SJSA1 (cell line): ENCODE results near the gene TPH1. TPM values are rescaled to one million over a fixed set of nuclear protein-coding genes. Genes with fewer than 3 reads are reported as not detected.
A peak's percentile ranks its signal among the peaks of the same experiment; 100 is the strongest.

ENCODE experiments used
- DNase-seq, 2 experiments: peaks; one replicate each; pipeline ENCODE4 v3.0.0-alpha.2; 2015 to 2020; ENCODE audit warnings: low spot score in 2 of 2, low read depth in 1 of 2
- H3K27ac ChIP-seq: fragments of 250-450 bp; sonication (Bioruptor Pico); 2 replicates; pipeline ENCODE4 v1.5.1; 2020; ENCODE audit warnings: mild to moderate bottlenecking, moderate library complexity
- H3K27me3 ChIP-seq: fragments of 250-450 bp; sonication (Bioruptor Pico); replicated peaks from 2 replicates; pipeline ENCODE4 v1.5.1; 2020; ENCODE audit warnings: mild to moderate bottlenecking, moderate library complexity
- H3K36me3 ChIP-seq: fragments of 250-450 bp; sonication (Bioruptor Pico); 2 replicates; pipeline ENCODE4 v1.5.1; 2020; ENCODE audit warnings: mild to moderate bottlenecking
- H3K4me1 ChIP-seq: fragments of 250-450 bp; sonication (Bioruptor Pico); replicated peaks from 2 replicates; pipeline ENCODE4 v1.6.1; 2021; ENCODE audit warnings: mild to moderate bottlenecking
- H3K4me3 ChIP-seq: fragments of 250-450 bp; sonication (Bioruptor Pico); 2 replicates; pipeline ENCODE4 v1.5.1; 2020; ENCODE audit warnings: mild to moderate bottlenecking
- H3K9me3 ChIP-seq: fragments of 250-450 bp; sonication (Bioruptor Pico); replicated peaks from 2 replicates; pipeline ENCODE4 v1.5.1; 2020; ENCODE audit warnings: mild to moderate bottlenecking
- total RNA-seq: library from RNA; depleted of rRNA; stranded (reverse); fragments of >200 nt; shearing (Covaris generic); gene quantifications from 2 replicates; pipeline ENCODE4 v1.2.3, GENCODE V29; 2014; rRNA removed

The TPH1 gene
- total RNA-seq, result 0.03 TPM in 1 of 2 replicates, not detected in the other

DNA sequence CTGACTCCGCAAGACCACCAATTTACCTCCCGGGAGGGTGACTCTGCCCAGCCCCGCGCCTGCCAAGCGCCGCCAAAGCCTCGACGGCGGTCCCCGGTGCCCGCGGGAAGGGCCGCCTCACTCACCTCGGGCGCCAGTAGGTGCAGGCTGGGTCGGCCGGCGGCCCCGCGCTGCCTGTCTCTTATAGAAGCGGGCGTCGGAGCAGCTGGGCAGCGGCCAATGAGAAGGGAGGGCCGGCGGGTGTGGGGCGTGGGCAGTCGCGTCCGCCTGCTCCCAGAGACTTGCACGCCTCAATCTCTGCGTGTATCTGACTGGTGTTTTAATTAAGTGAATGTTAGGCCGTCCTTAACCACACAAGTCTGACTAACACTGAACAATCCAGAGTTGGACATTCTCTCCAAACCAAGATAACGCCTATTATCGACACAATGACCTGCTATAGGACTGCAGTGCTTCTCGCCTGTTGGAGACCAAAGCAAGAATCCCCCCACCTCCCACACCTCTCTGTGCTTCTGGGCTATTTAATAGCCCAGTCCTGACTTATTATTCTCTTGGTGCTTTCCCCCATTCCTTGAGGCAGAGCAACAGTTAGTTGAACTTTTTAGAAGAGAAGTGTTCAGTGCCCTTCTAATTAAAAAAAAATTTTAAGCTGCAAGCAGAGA is at the start of gene TPH1:
Gene TPH1 (minus strand): TSS at position 154 of the 662 bp plus-strand sequence. CDS start 5,507 bp downstream, outside the sequence.
- Histone ChIP-seq H3K36me3 (no peaks in the 10 kb centered on the region), H3K27me3 (peaks cover 81% of the 10 kb centered on the region), H3K4me3 (no peak within 1 kb of the TSS), H3K27ac (no peak within 1 kb of the TSS), H3K9me3 (no peaks in the 10 kb centered on the region), H3K4me1 (no peaks in the 10 kb centered on the region)
- DNase-seq, result no peak

DNA sequence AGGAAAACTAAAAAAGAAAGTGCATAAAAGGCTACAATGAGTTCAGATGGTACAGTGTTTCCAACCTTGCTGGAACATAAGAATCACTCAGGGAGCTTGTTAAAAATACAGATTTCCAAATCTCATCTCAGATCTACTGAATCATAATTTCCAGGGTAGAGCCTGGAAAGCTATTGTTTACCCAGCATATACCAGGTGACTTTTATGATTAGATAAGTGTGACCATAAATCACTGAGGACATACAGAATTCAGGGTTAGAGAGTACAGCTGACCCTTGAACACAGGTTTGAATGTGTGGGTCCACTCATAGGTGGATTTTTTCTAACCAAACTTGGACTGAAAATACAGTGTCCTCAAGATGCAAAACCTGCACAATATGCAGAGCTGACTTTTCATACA is 47.9 kb upstream of the TPH1 start:
- H3K4me1 ChIP-seq, result 0 out of 2 replicates have a peak, but pooled peaks cover 4% of the 10 kb centered on the region
- H3K27me3 ChIP-seq, result no peaks in the 10 kb centered on the region

DNA sequence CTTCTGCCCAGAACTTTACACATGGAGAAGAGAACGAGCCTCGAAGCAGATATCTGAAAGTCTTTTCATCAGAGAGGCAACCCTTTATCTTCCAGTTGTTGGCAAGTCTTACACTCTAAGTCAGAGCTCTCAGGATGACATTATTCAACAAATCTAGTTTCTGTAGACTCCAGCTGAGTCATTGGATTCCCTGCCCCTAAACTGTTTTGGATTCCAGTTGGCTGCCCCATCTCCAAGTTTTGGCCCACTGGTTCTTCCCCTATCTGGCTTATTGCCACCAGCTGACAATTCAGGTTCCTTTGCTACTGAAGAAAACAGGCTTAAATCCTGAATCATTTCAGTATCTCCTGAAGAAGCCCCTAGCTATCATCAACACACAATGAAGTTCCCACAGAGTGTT is 45.7 kb upstream of the TPH1 start:
- no peak for DNase-seq
- Histone ChIP-seq H3K36me3 (peaks cover 96% of the 10 kb centered on the region), H3K9me3 (no peaks in the 10 kb centered on the region), H3K4me1 (0 out of 2 replicates have a peak, but pooled peaks cover 4% of the 10 kb centered on the region), H3K27ac (no peak overlapping the region), H3K4me3 (no peak overlapping the region), H3K27me3 (no peaks in the 10 kb centered on the region)

More for the DNA sequence above, 47.9 kb upstream of the TPH1 start:
- peaks cover 79% of the 10 kb centered on the region for H3K36me3 ChIP-seq
- H3K4me3 ChIP-seq, result no peak overlapping the region
- no peak overlapping the region for H3K27ac ChIP-seq
- H3K9me3 ChIP-seq, result no peaks in the 10 kb centered on the region
- no peak for DNase-seq

DNA sequence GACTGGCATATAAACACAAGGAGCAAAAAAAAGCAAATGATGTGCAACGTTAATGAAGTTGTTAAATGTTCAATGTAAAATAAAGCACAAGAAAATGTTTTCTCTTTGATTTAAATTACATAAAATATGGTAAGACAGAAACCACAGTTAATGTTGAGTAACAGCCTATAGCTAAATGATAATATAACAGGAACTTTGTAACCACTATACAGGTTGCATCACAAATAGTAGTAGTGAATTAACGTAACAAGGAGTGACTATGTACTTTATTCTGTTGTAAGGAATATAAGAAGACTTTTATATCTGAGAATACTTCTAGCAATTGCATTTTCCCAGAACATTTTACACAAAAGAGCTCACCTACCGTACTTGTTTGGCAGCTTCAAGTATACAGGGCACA is 42.9 kb upstream of the TPH1 start:
- Histone ChIP-seq H3K4me3 (no peak overlapping the region), H3K9me3 (no peaks in the 10 kb centered on the region), H3K36me3 (peaks cover 84% of the 10 kb centered on the region)

DNA sequence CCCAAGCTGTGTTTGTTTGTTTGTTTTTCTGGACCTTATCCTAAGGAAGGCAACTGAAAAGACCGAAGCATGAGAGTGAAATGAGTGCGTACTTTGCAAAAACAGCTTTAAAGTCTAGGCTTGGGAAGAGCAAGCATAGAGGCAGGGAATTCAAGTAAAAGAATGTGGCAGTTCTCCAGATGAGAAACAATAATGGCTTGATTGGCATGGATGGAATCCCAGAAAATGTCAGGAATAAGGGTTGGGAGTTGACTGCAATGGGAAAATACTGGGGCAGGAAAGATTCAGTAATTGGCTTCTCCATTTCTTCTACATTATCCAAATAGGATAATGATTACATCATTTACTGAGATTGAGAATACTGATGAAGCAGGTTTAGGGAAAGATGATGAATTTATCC is 42.3 kb upstream of the TPH1 start:
- Histone ChIP-seq H3K9me3 (no peaks in the 10 kb centered on the region), H3K27me3 (no peaks in the 10 kb centered on the region), H3K36me3 (peaks cover 82% of the 10 kb centered on the region), H3K27ac (no peak overlapping the region), H3K4me3 (no peak overlapping the region), H3K4me1 (0 out of 2 replicates have a peak, but pooled peaks cover 4% of the 10 kb centered on the region)
- peak in 1 of 2 experiments; percentile 3 for DNase-seq

More for the DNA sequence above, 42.9 kb upstream of the TPH1 start:
- Histone ChIP-seq H3K27me3 (no peaks in the 10 kb centered on the region), H3K27ac (no peak overlapping the region), H3K4me1 (0 out of 2 replicates have a peak, but pooled peaks cover 4% of the 10 kb centered on the region)
- no peak for DNase-seq

DNA sequence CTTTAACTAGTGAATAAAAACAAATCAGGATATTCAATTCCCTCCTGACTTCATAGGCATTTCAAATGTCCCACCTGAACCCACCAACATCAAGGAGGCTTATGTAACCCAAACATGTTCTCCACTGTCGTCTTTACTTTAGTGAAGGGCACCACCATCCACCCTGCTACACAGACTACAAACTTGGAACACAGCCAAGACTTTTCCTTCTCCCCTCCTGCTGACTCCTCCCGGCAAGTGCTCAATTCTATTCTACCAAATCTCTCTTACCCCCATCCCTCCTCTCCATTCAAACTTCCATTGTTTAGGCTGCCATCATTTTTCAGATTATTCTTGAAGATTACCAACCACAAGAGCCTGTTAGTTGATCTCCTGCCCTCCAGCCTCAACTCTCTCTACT is 35.5 kb upstream of the TPH1 start:
- Histone ChIP-seq H3K27me3 (no peaks in the 10 kb centered on the region), H3K9me3 (no peaks in the 10 kb centered on the region), H3K27ac (no peak overlapping the region), H3K36me3 (peaks cover 49% of the 10 kb centered on the region), H3K4me1 (no peaks in the 10 kb centered on the region), H3K4me3 (no peak overlapping the region)
- no peak for DNase-seq

DNA sequence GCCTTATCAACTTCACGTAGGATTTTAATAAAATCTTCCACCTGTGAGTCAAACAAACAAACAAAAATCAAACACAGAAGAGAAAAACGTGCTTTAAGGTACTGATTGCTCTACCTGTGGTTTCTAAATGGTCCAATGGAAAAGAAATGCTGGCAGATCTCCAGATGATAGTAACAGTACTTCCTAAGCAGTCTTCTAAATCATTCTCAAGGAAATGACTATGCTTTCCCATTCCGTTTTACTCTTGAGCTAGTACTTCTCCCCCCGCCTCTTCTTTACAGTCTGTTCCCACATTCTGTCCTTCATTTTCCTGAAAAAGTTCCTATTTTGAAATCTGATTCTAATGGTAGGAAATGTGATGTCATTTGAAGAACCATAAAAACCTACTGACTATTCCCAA is 34.4 kb upstream of the TPH1 start:
- Histone ChIP-seq H3K4me3 (no peak overlapping the region), H3K9me3 (no peaks in the 10 kb centered on the region), H3K36me3 (peaks cover 39% of the 10 kb centered on the region), H3K4me1 (no peaks in the 10 kb centered on the region), H3K27me3 (no peaks in the 10 kb centered on the region), H3K27ac (no peak overlapping the region)
- DNase-seq, result no peak

DNA sequence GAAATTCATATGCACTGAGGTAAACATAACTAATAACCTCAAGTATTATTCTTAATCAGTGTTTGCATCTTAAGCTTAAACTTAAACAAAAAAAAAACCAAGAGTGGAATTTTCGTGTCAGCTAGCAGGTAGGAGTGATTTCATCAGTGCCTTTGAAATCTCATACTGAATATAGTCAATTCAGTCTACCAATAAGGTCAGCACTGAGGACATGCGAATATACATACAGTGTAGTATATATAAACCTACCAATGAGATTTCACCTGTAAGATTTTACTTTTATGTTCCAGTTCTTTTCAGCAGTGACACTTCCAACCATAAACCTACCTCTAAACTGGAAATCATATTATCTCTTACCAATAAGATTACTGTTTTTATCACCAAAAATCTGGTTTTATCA is 32.8 kb upstream of the TPH1 start:
- Histone ChIP-seq H3K27ac (no peak overlapping the region), H3K4me1 (no peaks in the 10 kb centered on the region), H3K36me3 (peaks cover 37% of the 10 kb centered on the region), H3K4me3 (no peak overlapping the region), H3K27me3 (no peaks in the 10 kb centered on the region), H3K9me3 (no peaks in the 10 kb centered on the region)
- no peak for DNase-seq

DNA sequence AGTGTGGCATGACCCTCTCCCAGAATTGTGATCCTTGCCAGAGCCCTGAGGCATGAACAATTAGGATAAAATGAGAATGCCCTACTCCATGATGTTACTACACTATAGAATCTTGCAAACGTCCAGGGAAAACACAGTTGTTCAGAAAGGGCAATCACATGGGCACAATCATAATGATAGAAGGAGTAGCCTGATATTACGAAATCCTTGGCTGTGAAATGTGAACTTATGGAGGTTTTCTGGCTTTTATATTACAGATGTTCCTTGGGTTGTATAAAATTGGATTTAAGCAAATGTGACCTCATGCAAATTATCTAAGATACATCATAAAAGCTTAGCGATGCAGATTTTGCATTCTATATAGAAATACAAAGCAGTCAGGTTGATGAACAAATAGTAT is 29.4 kb upstream of the TPH1 start:
- Histone ChIP-seq H3K4me3 (no peak overlapping the region), H3K9me3 (no peaks in the 10 kb centered on the region), H3K27me3 (no peaks in the 10 kb centered on the region; the same call in 1 of the 2 replicates), H3K36me3 (peaks cover 12% of the 10 kb centered on the region), H3K4me1 (no peaks in the 10 kb centered on the region), H3K27ac (no peak overlapping the region)
- no peak for DNase-seq

DNA sequence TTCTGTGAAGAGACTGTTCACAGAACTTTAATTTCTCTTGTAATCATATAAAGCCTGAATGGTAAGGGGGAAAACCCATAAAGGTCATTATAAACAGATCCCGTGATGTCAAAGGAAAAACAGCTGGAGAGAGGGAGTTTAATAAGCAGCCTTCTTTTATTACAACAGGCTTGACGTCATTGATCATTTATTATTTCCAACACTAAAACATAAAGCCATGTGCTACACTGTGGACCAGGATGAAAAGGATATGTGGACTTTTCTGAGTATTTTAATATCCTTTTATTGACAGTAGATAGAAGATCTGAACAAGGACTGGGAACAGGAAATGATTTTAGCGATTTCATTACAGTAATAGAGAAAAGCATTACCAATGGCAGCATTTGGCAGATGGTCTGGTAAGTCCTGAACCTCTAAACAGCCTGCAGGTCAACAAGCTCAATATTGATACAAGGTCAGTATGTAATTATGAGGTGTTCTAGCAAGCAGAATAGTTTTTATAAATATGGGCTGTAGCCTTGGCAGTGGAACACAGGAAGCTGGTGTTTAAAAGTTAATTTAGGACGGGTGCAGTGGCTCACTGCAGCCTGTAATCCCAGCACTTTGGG is 25.1 kb upstream of the TPH1 start:
- no peak for DNase-seq
- no peak overlapping the region for H3K4me3 ChIP-seq
- no peaks in the 10 kb centered on the region for H3K36me3 ChIP-seq
- H3K27ac ChIP-seq, result no peak overlapping the region
- H3K9me3 ChIP-seq, result no peaks in the 10 kb centered on the region
- H3K27me3 ChIP-seq, result peaks cover 5% of the 10 kb centered on the region
- H3K4me1 ChIP-seq, result no peaks in the 10 kb centered on the region

DNA sequence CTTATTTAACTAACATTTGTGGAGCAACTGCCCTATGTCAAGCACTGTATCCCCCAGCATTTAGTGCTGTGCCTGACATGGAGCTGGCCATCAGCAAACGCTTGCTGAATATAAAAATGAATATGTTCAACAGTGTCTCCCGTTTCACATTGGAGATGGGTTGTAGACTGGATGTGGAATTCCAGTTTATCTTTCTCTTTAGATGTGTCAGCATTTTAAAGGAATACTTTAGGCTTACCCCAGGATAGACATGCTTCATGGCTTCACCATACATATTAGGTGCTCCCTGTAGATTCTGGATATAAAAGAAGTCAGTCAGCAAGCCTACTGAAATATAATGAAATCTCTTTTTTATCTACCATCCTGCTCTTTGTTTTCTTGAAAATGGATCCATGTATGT is 21.3 kb upstream of the TPH1 start:
- Histone ChIP-seq H3K27ac (no peak overlapping the region), H3K27me3 (peaks cover 21% of the 10 kb centered on the region)
- no peak for DNase-seq

DNA sequence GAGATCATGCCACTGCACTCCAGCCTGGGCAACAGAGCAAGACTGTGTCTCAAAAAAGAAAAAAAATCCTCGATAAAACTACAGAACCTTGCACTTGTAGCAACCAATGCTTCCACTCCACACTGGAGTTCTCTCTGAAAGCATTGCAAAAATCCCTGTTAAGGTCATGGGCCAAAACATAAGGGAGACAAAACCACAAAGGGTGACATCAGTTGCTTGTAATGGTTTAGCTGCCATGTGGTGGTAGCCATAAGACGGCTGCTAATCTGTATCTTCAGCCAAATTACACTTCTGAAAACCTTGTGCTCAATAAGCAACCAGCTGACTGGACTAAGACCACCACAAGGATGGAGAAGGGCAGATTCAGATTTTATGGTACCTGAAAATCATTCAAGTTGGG is 20.6 kb upstream of the TPH1 start:
- H3K27me3 ChIP-seq, result peaks cover 26% of the 10 kb centered on the region
- H3K9me3 ChIP-seq, result no peaks in the 10 kb centered on the region
- DNase-seq, result no peak
- no peaks in the 10 kb centered on the region for H3K4me1 ChIP-seq
- no peak overlapping the region for H3K4me3 ChIP-seq
- H3K36me3 ChIP-seq, result no peaks in the 10 kb centered on the region
- H3K27ac ChIP-seq, result no peak overlapping the region

More for the DNA sequence above, 21.3 kb upstream of the TPH1 start:
- no peaks in the 10 kb centered on the region for H3K36me3 ChIP-seq
- no peaks in the 10 kb centered on the region for H3K4me1 ChIP-seq
- H3K4me3 ChIP-seq, result no peak overlapping the region
- H3K9me3 ChIP-seq, result no peaks in the 10 kb centered on the region

DNA sequence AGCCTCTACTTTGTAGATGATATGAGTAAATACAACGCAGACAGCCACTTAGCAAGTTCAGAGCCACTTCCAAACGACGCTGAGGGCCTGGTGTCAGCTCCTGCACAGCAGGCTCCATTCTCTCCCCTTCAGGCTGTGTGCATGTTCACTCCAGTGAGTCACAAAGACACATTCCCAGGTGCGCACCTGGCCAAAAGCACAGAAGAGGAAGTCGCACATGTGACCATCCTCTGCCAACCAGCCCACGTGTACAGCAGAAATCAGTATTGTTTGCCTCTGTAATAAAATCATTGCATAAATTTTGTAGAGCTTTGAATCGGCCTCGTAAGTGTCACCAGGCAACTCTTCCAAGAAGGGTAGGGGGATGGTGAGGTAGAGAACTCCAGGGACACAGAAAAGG is 19.5 kb upstream of the TPH1 start:
- no peak overlapping the region for H3K4me3 ChIP-seq
- no peaks in the 10 kb centered on the region for H3K9me3 ChIP-seq
- peaks cover 28% of the 10 kb centered on the region for H3K27me3 ChIP-seq
- no peak overlapping the region for H3K27ac ChIP-seq
- no peaks in the 10 kb centered on the region for H3K36me3 ChIP-seq
- H3K4me1 ChIP-seq, result no peaks in the 10 kb centered on the region
- no peak for DNase-seq

DNA sequence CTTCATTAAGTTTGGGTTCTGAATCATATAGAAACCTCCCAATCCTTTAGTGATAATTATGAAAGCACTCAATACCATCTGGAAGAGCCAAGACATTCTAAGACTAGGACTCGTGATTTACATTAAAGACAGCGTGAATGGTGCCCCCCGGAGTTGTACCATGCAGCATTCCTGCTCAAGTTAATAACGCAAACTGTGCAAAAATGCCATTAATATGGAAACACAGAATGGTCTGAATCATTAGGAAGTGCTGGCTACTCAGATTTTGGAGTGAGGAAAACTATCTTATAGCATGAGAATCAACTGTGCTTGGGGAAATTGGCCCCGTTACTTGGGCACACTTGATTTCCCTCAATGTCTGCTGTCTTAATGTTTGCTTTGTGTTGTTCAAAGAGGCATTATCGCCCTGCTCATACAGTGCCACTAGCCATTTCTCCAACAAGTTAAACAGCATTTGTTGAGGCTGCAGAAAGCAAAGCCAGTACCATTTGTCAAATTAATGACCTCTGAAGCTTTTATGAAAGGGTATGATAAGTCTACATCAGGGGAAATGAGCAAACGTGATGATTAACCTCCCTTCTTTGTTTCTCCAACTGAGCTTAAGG is 18.5 kb upstream of the TPH1 start:
- no peak for DNase-seq
- Histone ChIP-seq H3K27ac (no peak overlapping the region), H3K36me3 (no peaks in the 10 kb centered on the region), H3K4me3 (no peak overlapping the region), H3K4me1 (no peaks in the 10 kb centered on the region), H3K9me3 (no peaks in the 10 kb centered on the region), H3K27me3 (peaks cover 34% of the 10 kb centered on the region)
